Smooth muscle cell (in vitro differentiated cells): Measurements from ENCODE around the gene CD3D. TPM values are rescaled to one million over a fixed set of nuclear protein-coding genes. Genes with fewer than 3 reads are reported as not detected.

Experiments
- DNase-seq: peaks from one replicate; lab custom pipeline; 2025; ENCODE audit not compliant: unreplicated experiment; lab: John Stamatoyannopoulos, UW
- H2AFZ ChIP-seq: fragments of 200-600 bp; sonication (generic); 2 replicates; pipeline ENCODE4 v1.6.0; 2016; ENCODE audit warnings: antibody characterized with exemption, low read depth, mild to moderate bottlenecking
- H3F3A ChIP-seq: fragments of 200-600 bp; sonication (generic); 2 replicates; pipeline ENCODE4 v1.6.0; 2017; ENCODE audit warnings: antibody characterized with exemption, low read depth
- H3K27ac ChIP-seq: fragments of 200-600 bp; sonication (generic); 2 replicates; pipeline ENCODE4 v1.5.1; 2016; ENCODE audit warnings: low read depth, mild to moderate bottlenecking
- H3K27me3 ChIP-seq: fragments of 200-600 bp; sonication (generic); 2 replicates; pipeline ENCODE4 v1.6.1; 2016; ENCODE audit warnings: low read depth, mild to moderate bottlenecking
- H3K36me3 ChIP-seq: fragments of 200-600 bp; sonication (generic); 2 replicates; pipeline ENCODE4 v1.5.1; 2016; ENCODE audit warnings: low read depth
- H3K4me1 ChIP-seq: fragments of 200-600 bp; sonication (generic); 2 replicates; pipeline ENCODE4 v1.5.1; 2016; ENCODE audit warnings: low read depth
- H3K4me2 ChIP-seq: fragments of 200-600 bp; sonication (generic); 2 replicates; pipeline ENCODE4 v1.6.0; 2016; ENCODE audit warnings: mild to moderate bottlenecking
- H3K4me3 ChIP-seq: fragments of 200-600 bp; sonication (generic); 2 replicates; pipeline ENCODE4 v1.5.1; 2016; ENCODE audit warnings: mild to moderate bottlenecking
- H3K79me2 ChIP-seq: fragments of 200-600 bp; sonication (generic); 2 replicates; pipeline ENCODE4 v1.6.0; 2016; ENCODE audit warnings: low read depth, mild to moderate bottlenecking
- H3K9ac ChIP-seq: fragments of 200-600 bp; sonication (generic); 2 replicates; pipeline ENCODE4 v1.6.0; 2016; ENCODE audit warnings: low read depth
- H3K9me3 ChIP-seq: fragments of 200-600 bp; sonication (generic); replicated peaks from 2 replicates; pipeline ENCODE4 v1.5.1; 2016; ENCODE audit warnings: low read depth
- H4K20me1 ChIP-seq: fragments of 200-600 bp; sonication (generic); 2 replicates; pipeline ENCODE4 v1.6.0; 2016; ENCODE audit warnings: low read depth
- WGBS: methylation state at CpG from one replicate; pipeline ENCODE4 v1.1.7; 2016; ENCODE audit warnings: low lambda C conversion rate; 5-methylcytosine and 5-hydroxymethylcytosine counted together
- polyA plus RNA-seq: library from polyadenylated mRNA; unstranded; fragments of >200 nt; fragmentation: Nextera tagmentation; extraction: Ambion mirVana; gene quantifications from 2 replicates; pipeline ENCODE4 v1.2.1, GENCODE V29; 2016
- total RNA-seq: library from RNA; depleted of rRNA; stranded (reverse); fragments of >200 nt; gene quantifications from 2 replicates; pipeline ENCODE4 v1.2.3, GENCODE V29; 2014
- TF ChIP-seq, protein P1 (sequence below): fragments of 200-600 bp; sonication (generic); IDR thresholded peaks from 2 replicates; pipeline ENCODE4 v1.5.1; 2017; ENCODE audit warnings: borderline replicate concordance, mild to moderate bottlenecking, antibody characterized with exemption; ENCODE audit not compliant: insufficient read depth, poor library complexity, severe bottlenecking

The CD3D gene
- total and polyA plus RNA-seq, 2 experiments from 2014 or later, result not detected

DNA sequence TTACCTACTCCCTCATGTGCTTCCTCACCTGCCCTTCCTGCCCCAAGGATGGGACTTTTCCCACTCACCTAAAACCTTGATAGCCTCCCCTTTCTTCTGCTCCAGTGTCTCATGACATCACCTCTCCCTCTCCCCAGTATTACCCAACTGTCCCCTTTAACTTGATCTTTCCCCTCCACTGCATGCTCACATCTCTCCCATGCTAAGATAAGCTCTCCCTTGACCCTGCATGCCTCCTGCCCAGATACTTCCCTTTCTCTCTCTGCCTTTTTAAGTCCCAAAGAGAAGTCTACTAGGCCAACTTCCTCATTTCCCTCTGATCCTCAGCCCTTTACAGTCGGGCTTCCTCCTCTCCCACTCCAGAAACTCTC is 23.2 kb downstream of the CD3D start:
- no peak for DNase-seq
- H3K27me3 ChIP-seq, result no peaks in the 10 kb centered on the region
- 69% methylated on average over 1 of the region's 1 CpG for WGBS
- H3K4me1 ChIP-seq, result peaks cover 17% of the 10 kb centered on the region
- H3K79me2 ChIP-seq, result no peaks in the 10 kb centered on the region
- no peaks in the 10 kb centered on the region for H4K20me1 ChIP-seq
- no peak overlapping the region for H3K4me2 ChIP-seq
- TF ChIP-seq, protein P1, sequence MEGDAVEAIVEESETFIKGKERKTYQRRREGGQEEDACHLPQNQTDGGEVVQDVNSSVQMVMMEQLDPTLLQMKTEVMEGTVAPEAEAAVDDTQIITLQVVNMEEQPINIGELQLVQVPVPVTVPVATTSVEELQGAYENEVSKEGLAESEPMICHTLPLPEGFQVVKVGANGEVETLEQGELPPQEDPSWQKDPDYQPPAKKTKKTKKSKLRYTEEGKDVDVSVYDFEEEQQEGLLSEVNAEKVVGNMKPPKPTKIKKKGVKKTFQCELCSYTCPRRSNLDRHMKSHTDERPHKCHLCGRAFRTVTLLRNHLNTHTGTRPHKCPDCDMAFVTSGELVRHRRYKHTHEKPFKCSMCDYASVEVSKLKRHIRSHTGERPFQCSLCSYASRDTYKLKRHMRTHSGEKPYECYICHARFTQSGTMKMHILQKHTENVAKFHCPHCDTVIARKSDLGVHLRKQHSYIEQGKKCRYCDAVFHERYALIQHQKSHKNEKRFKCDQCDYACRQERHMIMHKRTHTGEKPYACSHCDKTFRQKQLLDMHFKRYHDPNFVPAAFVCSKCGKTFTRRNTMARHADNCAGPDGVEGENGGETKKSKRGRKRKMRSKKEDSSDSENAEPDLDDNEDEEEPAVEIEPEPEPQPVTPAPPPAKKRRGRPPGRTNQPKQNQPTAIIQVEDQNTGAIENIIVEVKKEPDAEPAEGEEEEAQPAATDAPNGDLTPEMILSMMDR, result no peak
- no peak overlapping the region for H3K27ac ChIP-seq
- H3K36me3 ChIP-seq, result no peaks in the 10 kb centered on the region
- no peaks in the 10 kb centered on the region for H3K9me3 ChIP-seq
- no peak overlapping the region for H3K4me3 ChIP-seq
- H3K9ac ChIP-seq, result no peak overlapping the region
- H2AFZ ChIP-seq, result no peak overlapping the region
- no peaks in the 10 kb centered on the region for H3F3A ChIP-seq

DNA sequence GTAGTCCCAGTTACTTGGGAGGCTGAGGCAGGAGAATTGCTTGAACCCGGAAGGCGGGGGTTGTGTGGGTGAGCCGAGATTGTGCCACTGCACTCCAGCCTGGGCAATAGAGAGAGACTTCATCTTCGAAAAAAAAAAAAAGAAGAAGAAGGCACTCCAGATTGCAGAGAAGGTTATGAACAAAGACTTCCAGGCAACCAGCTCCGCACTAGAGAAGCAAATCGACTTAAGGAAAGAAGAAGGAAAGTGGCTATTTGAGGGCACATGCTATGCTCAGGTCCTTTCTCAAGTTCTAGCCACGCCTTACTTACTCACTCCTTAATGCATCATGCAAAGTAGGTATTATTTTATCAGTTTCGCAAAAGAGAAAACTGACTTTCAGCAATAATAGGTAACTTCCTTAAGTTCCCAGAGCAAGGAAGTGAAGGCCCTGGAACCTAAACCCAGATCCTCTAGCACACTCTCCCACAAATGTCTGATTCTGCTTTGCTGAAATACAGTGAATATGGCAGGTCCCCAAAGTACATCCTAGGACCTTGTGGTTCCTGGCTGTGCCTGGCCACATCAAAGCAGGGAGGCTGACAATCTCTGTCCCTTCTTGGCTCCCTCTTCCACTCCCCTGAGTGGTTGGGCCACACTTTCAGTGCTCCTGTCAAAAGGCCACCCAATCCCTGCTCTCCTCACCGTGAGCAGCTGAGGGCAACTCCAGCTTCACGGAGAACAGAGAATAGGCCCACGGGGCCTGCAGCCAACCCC is 23.7 kb downstream of the CD3D start:
- H3K9me3 ChIP-seq, result no peaks in the 10 kb centered on the region
- 95% methylated on average over 11 of the region's 11 CpGs for WGBS
- no peak overlapping the region for H3K27ac ChIP-seq
- no peaks in the 10 kb centered on the region for H3K79me2 ChIP-seq
- H3K4me3 ChIP-seq, result no peak overlapping the region
- TF ChIP-seq, protein P1, result no peak
- DNase-seq, result no peak
- H3K9ac ChIP-seq, result no peak overlapping the region
- H3K36me3 ChIP-seq, result no peaks in the 10 kb centered on the region
- H3F3A ChIP-seq, result no peaks in the 10 kb centered on the region
- H3K4me1 ChIP-seq, result peaks cover 17% of the 10 kb centered on the region
- no peaks in the 10 kb centered on the region for H4K20me1 ChIP-seq
- H3K4me2 ChIP-seq, result no peak overlapping the region
- H3K27me3 ChIP-seq, result no peaks in the 10 kb centered on the region
- H2AFZ ChIP-seq, result no peak overlapping the region

DNA sequence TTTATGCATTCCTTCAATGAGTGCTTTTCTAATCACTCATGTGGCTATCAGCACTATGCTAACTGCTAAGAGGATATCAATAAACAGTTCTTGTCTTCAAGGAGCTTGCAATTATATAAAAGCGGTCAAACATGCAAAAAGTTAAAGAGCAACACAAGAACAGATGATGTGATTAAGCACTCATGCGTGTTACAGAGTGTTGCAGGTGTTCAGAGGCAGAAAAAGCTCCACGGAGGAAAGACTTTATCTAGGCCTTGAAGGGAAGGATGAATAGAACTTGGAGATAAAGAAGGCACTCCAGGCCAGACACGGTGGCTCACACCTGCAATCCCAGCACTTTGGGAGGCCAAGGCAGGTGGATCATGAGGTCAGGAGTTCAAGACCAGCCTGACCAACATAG is 24.4 kb downstream of the CD3D start:
- no peak for DNase-seq
- peaks cover 17% of the 10 kb centered on the region for H3K4me1 ChIP-seq
- TF ChIP-seq, protein P1, result no peak
- H4K20me1 ChIP-seq, result no peaks in the 10 kb centered on the region
- H3K79me2 ChIP-seq, result no peaks in the 10 kb centered on the region
- H2AFZ ChIP-seq, result no peak overlapping the region
- no peaks in the 10 kb centered on the region for H3F3A ChIP-seq
- no peaks in the 10 kb centered on the region for H3K36me3 ChIP-seq
- no peaks in the 10 kb centered on the region for H3K9me3 ChIP-seq
- no peak overlapping the region for H3K9ac ChIP-seq
- H3K4me2 ChIP-seq, result no peak overlapping the region
- H3K27me3 ChIP-seq, result no peaks in the 10 kb centered on the region
- H3K4me3 ChIP-seq, result no peak overlapping the region
- no peak overlapping the region for H3K27ac ChIP-seq
- 93% methylated on average over 4 of the region's 4 CpGs for WGBS

DNA sequence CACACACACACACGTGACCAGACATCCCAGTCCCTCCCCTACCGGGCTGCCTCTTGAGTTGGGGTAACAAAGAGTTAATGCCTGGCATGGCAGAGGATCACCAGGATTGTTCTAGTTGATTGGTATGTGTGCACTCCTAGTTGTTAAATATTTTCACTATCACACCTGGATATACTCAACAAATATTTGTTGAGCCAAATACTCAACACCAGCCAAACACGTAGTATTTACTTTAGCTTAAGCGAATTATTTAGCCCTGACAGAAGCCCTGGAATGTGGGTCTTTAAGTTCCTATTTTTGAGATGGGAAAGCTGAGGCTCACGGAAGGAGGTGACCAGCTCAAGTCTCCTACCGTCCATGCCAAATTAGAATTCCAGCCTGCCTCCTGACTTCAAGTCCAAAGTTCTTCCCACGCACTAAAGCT is 27.5 kb downstream of the CD3D start:
- Histone ChIP-seq H3K4me2 (peak overlapping the region; percentile 80), H3K27ac (no peak overlapping the region), H3F3A (no peaks in the 10 kb centered on the region), H2AFZ (no peak overlapping the region), H4K20me1 (no peaks in the 10 kb centered on the region), H3K9me3 (no peaks in the 10 kb centered on the region), H3K9ac (no peak overlapping the region), H3K4me3 (no peak overlapping the region), H3K4me1 (peaks cover 17% of the 10 kb centered on the region), H3K79me2 (no peaks in the 10 kb centered on the region), H3K27me3 (peaks cover 7% of the 10 kb centered on the region), H3K36me3 (no peaks in the 10 kb centered on the region)
- WGBS, result 70% methylated on average over 7 of the region's 7 CpGs
- TF ChIP-seq, protein P1, result no peak
- DNase-seq, result no peak
